ENCODE data around the gene HNRNPUL1.
A peak's percentile ranks its signal among the peaks of the same experiment; 100 is the strongest.
"Not testable (repeated sequence)": the region's sequence is repeated elsewhere in the genome, so short reads cannot be mapped to it uniquely, and the experiment has no call there.

The HNRNPUL1 gene

DNA sequence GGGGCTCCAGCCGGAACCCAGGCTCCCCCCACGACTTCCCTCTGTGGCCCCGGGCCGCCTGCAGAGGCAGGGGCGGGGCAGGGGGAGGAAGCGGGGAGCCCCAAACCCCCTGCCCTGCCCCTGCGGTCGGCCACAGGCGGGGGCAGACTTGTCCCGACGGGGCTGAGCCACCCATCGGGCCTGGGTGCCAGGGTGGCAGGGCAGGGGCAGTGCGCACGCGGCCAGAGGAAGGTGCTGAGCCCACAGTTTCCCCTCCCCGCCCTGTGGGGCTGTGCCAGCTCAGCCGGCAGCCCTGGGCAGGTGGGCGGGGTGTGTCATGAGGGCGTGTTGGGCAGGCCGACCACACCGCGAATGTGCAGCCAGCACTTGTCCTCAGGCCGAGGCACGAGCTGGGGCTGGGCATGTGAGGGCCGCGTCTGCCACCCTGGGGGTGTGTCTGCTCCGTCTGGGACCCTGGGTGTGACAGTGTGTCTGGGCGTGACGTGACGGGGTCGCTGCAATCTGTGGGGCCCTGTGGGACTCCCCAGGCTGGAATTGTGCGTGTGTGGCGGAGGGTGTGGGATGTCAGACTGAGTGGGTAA is 63.5 kb downstream of the HNRNPUL1 start:
- peak; percentile 87 for DNase-seq

DNA sequence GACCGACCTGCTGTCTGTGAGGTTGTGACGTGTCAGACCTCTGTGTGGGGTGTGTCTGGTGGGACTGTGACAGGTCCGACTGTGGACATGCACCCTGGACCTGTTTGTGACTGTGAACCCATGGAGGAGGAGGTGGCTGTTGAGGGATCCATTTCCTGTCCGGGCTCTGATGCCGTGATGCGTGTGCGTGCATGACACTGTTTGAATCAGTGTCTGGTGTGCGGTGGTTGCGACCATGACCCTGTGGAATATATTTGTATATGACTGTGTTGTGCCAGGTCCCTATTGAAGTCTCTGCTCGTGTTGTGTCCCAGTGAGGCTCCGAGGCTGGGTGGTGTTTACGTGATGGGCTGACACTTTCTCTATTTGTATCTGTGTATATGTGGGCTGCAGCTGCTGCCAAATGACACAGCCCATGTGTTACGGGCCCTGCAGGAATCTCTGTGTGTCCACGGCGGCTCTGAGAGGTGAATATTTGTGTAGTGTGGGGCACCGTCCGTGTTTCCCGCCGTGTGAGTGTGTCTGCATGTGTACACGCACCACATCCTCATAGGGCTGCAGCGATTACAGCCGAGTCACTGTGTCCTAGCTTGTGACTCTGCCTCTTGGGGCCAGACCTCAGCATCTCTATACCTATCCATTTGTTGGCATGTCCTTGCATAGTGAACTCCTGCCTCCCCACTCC is 64.1 kb downstream of the HNRNPUL1 start:
- no peak for DNase-seq

DNA sequence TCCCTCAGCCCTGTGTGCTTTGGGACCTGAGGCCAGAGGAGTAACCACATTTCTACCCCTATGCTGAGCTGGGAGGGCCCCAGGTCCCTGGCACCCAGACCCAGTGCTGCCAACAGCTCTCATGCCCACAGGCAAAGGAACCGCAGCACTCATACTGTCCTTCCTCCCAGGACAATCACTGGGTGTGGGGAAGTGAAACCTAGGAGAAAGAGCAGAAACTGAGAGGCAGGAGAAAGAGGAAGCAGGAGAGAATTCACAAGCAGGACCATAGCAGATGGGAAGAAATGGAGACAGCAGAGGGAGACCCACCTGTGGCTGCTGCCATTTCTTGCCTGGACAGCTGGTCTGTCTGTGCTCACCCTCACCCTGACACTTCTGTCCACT is 64.7 kb downstream of the HNRNPUL1 start:
- no peak for DNase-seq

DNA sequence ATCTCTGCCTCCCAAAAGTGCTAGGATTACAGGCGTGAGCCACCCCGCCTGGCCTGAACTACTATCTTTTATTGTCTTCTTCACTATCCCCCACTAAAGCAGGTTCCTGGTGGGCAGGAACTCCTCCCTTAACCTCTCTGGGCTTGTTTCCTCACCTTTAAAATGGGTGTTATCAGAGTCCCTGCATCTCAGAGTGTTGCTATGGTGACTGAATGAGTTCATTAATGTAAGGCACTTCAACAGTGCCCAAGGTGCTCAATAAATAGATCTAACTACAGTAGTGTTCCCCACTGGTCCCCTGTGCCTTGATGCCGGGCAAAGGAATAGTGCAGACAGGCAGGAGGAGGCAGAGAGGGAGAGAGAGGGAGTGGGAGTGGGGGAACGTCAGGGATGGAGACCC is 66.3 kb downstream of the HNRNPUL1 start:
- no peak for DNase-seq

DNA sequence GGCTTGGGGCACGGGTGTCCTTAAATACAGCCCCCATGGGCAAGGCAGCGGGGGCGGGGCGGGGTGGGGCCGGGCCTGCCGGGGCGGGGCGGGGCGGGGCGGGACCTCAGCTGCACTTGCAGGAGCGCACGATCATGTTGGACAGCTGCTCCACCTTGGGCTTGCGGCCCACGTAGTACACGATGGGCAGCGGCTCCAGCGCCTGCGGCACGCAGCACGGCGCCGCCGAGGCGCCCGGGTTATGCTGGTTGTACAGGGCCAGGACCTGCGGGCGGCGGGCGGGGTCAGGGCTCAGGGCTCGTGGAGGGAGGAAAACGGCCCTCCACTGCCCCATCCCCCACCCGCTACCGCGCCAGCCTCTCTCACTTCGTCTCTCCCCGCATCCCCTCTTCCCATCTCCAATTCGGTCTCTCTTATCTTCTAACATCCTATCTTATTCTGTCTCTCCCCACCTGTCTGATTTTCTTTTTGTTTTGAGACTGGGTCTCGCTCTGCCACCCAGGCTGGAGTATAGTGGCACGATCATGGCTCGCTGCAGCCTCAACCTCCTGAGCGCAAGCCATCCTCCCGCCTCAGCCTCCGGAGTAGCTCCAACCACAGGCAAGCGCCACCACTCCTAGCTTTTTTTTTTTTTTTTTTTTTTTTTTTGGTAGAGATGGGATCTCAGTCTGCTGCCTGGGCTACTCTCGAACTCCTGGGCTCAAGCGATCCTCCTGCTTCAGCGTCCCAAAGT is 66.9 kb downstream of the HNRNPUL1 start:
- no peak for DNase-seq

DNA sequence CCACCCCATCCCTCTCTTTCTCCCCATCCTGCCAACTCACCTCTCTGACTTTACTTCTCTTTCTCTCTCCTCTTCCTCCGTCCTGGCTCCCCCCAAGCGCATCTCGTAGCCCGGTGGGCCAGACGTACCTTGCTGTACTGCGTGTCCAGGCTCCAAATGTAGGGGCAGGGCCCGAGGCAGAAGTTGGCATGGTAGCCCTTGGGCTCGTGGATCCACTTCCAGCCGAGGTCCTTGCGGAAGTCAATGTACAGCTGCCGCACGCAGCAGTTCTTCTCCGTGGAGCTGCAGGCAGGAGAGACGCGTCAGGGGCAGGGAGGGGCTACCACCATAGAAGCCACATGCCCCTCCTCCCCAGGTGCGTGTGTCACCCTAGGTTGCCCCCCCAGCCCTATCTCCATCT is 67.8 kb downstream of the HNRNPUL1 start:
- DNase-seq, result no peak

DNA sequence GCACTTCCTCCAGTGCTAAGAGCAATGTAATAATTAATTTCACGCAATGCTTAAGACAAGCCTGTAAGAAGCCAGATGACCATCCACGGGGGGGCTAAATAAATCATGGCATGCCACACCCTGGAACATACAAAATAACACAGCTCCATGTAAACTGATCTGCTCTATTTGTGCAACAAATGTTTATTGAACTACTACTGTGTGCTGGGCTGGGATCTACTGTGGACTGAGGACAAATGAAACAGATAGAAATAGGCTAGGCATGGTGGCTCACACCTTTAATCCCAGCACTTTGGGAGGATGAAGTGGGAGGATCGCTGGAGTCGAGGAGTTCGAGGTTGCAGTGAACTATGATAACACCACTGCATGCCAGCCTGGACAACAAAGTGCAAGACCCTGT is 68.3 kb downstream of the HNRNPUL1 start:
- no peak for DNase-seq

DNA sequence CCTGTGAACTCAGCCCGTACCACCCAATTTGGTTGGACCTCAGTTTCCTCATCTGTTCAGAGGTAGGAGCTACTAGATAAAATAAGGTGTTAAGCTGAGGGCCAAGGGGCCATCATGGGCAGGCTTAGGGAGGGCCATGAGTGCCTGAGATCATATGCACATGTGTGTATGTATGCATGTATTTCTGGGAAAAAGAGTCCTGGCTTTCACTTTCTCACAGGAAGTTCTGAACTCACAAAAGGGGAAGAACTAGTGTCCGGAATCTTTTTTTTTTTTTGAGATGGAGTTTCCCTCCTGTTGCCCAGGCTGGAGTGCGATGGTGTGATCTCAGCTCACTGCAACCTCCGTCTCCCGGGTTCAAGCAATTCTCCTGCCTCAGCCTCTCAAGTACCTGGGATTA is 70.6 kb downstream of the HNRNPUL1 start:
- no peak for DNase-seq

DNA sequence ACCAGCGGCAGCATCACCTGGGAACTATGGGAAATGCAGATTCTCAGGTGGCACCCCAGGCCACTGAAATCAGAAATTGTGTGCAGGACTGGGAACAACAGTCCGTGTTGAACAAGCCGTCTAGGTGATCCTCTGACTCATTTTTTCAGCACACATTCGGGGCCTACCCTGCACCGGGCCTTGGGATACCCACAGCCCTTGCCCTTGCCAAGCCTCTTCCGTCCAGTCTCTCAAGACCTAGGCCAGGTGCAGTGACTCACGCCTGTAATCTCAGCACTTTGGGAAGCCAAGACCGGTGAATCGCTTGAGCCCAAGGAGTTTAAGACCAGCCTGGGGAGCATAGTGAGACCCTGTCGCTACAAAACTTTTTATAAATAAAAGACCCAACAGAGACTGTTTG is 71.3 kb downstream of the HNRNPUL1 start:
- no peak for DNase-seq

DNA sequence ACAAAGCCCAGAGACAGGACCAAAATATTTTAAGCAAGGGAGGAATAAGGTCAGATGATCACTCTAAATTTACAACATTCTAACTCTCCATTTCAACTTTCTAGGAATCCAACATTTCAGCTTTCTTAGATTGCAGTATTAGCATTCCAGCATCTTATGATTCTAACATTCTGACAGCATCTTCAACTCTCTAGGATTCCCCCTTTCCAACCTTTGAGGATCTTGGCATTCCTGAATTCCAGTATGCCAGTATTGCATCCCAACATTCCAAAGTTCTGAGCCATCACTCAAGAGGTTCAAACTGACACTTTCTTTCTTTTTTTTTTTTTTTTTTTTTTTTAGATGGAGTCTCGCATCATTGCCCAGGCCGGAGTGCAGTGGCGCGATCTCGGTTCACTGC is 75.8 kb downstream of the HNRNPUL1 start:
- DNase-seq, result no peak

DNA sequence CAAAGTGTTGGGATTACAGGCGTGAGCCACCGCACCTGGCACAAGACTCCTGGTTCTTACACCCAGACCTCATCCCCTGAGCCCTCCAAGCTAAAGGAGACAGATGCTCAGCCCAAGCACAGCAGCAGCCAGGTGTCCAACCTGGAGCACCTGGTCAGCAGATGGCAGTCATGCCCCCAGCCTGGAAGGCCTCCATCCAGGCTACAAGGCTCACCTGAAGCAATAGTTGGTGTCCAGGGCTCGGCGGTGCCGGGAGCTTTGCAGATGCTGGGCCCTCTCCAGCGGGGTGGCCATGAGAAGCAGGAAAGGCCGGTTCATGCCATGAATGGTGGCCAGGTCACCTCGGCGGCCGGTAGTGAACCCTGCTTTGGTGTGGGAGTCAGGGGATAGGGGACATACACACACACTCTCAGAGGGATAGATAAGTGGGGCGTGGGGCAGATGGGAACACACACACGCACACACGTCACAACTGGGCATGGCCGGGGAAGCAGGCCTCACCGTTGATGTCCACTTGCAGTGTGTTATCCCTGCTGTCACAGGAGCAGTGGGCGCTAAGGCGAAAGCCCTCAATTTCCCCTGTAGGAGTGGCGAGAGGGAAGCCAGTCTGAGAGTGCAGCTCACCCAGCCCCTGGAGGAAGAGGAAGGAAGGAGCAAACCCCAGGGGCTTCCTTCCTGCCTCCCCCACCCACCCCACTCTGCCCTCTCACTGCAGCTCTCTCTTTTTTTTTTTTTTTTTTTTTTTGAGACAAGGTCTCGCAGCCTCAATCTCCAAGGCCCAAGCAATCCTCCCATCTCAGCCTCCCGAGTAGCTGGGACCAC is 77.7 kb downstream of the HNRNPUL1 start:
- no peak for DNase-seq

DNA sequence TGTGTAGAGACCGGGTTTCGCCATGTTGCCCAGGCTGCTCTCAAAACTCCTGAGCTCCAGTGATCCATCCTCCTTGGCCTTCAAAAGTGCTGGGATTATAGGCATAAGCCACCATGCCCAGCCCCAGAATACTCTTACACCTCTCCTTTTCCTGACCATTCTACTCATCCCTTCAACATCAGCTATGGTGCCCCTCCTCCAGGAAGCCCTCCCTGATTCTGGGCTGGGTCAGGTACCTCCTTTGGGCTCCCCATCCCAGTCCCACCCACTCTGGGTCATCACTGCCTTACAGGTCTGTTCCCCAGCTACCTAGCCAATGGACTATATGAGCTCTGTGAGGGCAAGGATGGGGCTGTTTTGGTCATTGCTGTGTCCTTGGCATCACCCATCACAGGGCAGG is 80.0 kb downstream of the HNRNPUL1 start:
- no peak for DNase-seq

DNA sequence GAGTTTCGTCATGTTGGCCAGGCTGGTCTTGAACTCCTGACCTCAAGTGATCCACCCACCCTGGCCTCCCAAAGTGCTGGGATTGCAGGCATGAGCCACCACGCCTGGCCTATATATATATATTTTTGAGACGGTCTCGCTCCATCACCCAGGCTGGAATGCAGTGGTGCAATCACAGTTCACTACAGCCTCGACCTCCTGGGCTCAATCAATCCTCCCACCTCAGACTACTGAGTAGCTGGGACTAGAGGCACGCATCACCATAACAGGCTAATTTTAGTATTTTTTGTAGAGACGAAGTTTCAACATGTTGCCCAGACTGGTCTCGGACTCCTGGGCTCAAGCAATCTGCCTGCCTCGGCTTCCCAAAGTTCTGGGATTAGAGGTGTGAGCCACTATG is 82.7 kb downstream of the HNRNPUL1 start:
- DNase-seq, result not testable (repeated sequence)

DNA sequence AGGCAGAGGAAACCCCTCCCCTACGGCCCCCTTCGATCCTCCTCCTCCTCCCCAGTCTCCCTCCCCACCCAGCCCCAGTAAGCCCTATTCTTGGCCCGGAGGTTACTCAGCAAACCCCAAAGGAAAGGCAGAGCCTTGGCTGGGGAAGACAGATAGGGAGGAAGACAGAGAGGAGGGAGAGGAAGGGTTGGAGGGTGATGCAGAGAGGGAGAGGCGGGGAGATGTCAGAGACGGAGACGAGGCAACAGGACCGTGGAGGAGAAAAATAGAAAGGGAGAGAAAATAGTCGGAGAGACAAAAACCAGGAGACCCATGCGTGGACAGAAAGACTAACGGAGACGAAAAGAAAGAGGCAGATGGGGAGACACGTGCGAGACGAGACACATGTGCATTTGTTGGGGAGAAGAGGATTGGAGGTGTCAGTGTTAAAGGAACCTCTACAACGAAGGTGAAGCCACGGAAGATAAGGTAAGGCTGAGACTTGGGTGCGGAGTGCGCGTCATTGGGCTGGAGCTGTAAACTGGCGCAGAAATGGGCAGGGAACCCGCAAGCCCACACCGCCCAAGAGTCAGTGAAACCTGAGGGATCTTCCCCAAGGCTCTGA is 86.7 kb downstream of the HNRNPUL1 start:
- no peak for DNase-seq

DNA sequence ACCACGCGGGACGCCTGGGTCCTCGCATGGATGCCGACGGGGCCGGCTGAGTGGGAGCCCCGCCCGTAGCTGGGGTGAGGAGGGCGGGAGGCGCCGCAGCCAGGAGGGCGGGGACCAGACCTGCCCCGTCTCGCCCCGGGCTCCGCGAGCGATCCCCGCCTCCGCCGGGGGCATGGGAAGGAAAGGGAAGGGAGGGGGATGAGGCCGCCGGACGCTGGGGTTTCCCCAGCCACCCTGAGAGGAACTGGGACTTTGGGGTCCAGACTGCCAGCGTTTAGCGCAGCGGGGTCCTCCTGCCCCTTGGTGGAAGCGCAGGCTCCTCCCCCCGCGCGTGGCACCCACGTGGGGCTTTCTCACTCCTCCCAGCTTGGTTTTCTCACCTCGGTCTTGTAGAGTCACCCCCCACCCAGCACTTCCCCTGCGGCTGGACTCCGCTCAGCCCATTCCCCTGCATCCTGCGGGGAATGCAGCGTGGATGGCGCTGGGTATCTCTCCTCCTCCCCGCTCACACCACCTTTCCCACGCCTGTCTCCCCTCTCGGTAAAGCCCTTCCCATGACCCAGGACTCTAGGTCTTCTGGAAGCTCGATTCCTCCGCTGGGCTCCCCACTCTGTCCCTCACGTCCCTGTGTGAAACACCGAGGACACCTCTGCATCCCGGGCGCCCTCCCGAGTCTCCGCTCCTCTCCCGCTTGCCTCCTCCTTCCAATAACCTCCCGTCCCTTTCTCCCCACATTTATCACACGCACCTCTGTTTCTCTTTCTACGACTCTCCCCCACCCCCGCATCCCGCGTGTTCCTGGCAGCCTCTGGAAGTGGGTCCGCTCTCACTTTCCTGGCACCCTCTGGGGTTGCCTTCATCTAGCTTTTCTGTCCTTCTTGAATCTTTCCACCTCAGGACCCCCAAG is 87.4 kb downstream of the HNRNPUL1 start:
- DNase-seq, result peak; percentile 84

DNA sequence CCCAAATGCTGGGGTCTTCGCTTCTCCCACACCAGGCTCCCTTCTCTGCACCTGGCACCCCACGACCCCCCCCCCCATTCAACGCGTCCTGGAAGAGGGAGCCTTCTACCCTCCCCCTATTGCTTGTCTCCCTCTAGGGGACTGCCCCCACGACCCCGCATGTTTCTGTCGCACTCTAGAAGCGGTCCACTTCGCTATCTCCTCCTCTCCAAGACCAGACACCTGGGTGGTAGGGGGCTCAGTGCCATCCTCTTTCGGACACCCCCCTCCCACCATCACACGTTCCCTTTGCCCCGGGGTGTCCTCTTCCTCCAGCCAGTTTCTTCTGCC is 88.1 kb downstream of the HNRNPUL1 start:
- no peak for DNase-seq

DNA sequence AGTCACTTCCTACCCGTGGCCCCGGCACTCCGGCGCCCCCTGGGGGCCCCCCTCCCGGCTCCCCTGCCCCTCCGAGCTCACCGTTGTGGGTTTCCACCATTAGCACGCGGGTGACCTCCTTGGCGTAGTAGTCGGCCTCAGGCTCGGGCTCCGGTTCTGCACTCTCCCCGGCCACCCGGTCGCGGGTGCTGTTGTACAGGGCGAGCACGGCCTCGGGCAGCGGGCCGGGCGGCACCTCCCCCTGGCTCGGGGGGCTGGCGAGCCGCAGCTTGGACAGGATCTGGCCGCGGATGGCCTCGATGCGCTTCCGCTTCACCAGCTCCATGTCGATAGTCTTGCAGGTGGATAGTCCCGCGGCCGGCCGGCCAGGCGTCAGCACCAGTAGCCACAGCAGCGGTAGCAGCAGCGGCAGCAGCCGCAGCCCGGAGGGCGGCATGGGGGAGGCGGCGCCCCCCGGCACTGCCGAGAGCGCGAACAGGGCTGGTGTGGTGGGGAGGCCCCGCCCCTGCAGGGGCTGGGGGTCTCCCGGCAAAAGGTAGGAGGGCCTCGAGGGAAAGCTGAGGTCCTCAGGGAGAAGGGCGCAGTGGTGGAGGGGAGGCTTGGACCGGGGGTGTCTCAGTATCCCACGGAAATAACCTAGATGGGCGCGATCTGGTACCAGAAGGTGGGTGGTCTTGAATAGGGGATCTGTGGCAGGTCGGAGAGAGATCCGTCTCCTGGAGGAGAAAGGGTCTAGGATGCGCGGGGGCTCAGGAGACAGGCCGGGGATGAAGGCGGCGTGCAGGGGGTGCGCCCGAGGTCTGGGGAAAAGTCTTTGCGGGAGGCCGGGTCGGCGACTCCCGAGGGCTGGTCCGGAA is 88.7 kb downstream of the HNRNPUL1 start:
- DNase-seq, result peak; percentile 70

DNA sequence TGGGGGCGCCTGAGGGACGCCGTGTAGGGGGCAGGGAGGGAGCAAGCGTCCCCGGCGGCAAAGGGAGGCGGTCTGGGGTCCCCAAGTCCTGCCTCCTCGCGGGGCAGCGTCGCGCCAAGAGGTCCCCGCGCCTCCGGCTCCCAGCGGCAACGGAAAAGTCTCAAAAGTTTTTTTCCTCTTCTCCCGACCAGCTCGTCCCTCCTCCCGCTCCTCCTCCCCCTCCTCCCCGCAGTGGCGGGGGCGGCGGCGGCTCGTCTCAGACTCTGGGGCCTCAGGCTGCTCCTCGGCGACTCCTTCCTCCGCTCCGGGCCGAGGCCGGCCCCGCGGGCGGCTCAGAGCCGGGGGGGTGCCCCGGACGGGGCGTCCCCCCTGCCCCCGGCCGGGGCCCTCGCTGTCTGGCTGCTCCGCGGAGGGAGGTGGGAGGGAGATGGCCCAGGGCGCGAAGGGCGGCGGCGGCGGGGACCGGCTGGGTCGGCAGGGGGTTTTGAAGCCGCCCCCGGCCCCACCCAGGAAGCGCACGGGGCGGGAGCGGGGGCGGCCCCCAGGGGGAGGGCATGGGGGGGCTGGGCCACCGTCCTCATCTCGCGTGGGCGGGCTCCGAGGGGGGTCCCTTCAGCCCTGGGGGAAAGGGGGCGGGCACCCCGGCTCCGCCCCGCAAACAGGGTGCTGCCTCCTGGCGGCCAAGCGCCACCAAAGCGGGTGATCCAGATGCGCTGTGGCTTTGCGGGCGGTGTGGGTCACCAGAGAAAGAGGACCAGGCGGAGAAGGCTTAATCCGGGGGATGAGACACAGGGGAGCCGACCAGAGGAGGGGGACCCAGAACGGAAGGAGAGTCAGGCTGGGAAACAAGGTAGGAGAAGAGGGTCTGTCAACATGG is 89.5 kb downstream of the HNRNPUL1 start, which contains the start of gene TGFB1:
TGFB1 (minus strand) TSS at position 457 of the 877 bp plus-strand sequence. CDS start 878 bp downstream, outside the sequence.
- peak; percentile 89 for DNase-seq

DNA sequence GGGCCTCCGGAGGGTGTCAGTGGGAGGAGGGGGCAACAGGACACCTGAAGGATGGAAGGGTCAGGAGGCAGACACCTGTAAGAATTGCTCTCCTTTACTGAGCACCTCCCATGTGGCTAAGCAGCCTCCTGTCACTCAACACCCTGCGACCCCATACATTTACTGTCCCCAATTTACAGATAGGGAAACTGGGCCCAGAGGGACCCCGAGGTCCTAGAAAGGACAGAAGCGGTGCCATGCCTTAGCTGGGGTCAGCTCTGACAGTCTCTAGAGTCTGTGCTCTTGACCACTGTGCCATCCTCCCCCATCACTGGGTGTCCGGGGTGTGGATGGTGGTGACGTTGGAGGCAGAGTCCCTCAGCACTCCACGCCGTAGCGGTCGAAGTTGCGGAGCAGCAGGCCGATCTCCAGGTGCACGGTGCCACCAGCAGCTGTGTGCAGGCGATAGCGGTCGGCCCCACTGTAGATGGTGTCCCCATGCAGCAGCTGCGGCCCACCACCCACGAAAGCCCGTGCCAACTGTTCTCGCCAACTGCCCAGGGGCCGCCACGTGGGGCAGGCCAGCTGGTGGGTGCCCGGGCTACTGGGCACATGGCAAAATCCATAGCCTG is 90.3 kb downstream of the HNRNPUL1 start:
- DNase-seq, result no peak

All from NK-92 treated with Interleukin-12 subunit alpha and Interleukin-12 subunit beta, amount 100 ng/mL, for 24 hours (cell line).